ENCODE data around the gene HSPG2. TPM values are rescaled to one million over a fixed set of nuclear protein-coding genes. Genes with fewer than 3 reads are reported as not detected.
"Not testable (repeated sequence)": the region's sequence is repeated elsewhere in the genome, so short reads cannot be mapped to it uniquely, and the experiment has no call there.

HSPG2 gene
- total and polyA plus RNA-seq, 2 experiments from 2014 or later = 62.3 to 193 TPM

DNA sequence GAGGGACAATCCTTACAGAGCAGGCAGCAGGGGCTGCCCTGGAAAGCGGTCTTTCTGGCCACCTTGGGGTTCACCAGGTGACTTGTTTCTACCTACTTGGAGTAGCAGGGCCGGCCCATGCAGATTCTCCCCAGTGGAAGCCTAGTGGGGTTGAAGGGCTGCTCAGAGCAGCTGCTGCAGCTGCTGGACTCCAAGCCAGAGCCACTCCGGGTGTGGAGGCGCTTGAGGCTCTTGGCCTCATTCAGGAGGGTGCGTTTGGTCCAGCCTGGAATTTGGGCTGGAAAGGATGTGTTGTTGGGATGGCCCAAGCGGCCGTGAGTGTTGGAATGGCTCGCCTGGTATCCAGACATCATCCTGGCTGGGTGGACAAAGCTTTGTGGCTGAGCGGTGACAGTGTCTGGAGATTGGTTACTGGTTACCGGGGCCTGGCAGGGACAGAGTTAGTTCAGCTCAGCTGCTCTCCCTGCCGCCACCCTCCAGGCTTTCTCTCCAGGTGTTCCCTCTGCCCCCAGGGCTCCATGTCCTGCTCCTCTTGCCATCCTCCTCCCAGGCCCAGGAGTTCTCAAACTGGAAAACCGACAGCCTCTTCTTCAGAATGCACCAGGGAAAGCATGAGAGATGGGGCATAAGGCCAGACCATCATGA is 14.2 kb upstream of the HSPG2 start:
- no peaks in the 10 kb centered on the region for H3K36me3 ChIP-seq
- no peaks in the 10 kb centered on the region for H3K27me3 ChIP-seq
- H3K4me1 ChIP-seq (ENCODE audit: low read depth) = peaks cover 17% of the 10 kb centered on the region
- no peak overlapping the region for H3K4me3 ChIP-seq
- H3K9me3 ChIP-seq (ENCODE audit: low read depth) = no peaks in the 10 kb centered on the region
- no peak overlapping the region for H3K27ac ChIP-seq
- DNase-seq (ENCODE audit: low read depth in 1 of 2, low spot score in 1 of 2) = no peak
- TF ChIP-seq, protein P1, sequence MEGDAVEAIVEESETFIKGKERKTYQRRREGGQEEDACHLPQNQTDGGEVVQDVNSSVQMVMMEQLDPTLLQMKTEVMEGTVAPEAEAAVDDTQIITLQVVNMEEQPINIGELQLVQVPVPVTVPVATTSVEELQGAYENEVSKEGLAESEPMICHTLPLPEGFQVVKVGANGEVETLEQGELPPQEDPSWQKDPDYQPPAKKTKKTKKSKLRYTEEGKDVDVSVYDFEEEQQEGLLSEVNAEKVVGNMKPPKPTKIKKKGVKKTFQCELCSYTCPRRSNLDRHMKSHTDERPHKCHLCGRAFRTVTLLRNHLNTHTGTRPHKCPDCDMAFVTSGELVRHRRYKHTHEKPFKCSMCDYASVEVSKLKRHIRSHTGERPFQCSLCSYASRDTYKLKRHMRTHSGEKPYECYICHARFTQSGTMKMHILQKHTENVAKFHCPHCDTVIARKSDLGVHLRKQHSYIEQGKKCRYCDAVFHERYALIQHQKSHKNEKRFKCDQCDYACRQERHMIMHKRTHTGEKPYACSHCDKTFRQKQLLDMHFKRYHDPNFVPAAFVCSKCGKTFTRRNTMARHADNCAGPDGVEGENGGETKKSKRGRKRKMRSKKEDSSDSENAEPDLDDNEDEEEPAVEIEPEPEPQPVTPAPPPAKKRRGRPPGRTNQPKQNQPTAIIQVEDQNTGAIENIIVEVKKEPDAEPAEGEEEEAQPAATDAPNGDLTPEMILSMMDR (IDR thresholded peaks at IDR 0.05; ENCODE audit: low read depth, low read length) = no peak

DNA sequence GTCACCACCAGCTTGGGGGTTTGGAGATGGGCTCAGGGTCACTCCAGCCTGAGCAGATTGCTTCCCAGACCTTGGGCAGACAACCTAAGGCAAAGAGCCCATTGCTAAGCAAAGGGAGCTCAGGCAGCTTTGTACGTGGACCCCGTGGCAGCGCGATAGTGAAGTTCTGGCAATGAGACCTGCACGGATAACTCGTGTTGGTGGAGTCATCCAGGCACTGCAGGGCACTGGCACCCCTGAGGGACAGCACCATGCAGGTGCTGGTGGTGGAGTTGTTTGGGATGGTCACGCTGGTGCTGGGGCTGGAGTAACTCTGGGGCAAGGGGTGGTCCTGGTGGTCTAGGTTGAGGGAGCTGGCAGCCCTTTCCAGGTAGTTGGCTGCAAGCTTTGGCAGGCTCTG is 13.6 kb upstream of the HSPG2 start:
- Histone ChIP-seq H3K27ac (no peak overlapping the region), H3K4me1 (ENCODE audit: low read depth) (peaks cover 13% of the 10 kb centered on the region), H3K27me3 (no peaks in the 10 kb centered on the region), H3K4me3 (no peak overlapping the region), H3K36me3 (no peaks in the 10 kb centered on the region), H3K9me3 (ENCODE audit: low read depth) (no peaks in the 10 kb centered on the region)
- TF ChIP-seq, protein P1 (IDR thresholded peaks at IDR 0.05; ENCODE audit: low read depth, low read length) = no peak
- DNase-seq (ENCODE audit: low read depth in 1 of 2, low spot score in 1 of 2) = no peak

DNA sequence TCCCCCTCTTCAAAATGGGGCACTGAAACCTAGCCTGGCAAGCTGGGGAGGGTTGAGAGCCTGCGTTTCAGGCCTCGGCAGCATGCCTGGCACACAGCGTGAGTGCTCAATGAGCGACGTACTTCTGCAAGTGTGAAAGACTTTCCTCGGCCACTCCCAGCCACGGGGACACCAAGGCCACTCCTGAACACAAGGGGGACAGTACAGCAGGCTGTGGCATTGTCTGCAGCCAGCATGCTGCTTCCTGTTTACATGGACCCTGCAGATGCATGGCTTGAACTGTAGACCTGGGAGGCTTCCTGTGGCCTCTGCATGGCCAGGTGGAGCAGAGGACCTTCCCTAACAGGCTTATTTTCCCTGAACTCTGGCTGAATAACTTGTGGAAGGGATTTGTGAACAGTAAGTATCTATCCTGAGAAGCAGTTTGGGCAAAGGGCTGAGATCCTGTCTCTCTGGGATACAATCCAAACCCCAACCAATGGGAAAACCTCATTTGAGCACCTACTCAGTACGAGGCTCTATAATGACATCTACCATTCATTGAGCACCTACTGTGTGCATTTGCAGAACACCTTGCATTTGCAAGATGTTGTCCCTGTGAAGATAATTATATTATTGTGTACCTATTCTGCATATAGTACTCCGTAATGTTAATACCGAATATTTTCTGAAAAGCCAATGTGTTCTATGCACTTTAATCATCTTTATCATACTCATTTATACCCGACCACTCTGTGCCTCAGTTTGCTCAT is 9.9 kb upstream of the HSPG2 start:
- no peak for DNase-seq (ENCODE audit: low read depth in 1 of 2, low spot score in 1 of 2)
- Histone ChIP-seq H3K4me1 (ENCODE audit: low read depth) (peaks cover 13% of the 10 kb centered on the region), H3K9me3 (ENCODE audit: low read depth) (no peaks in the 10 kb centered on the region), H3K36me3 (no peaks in the 10 kb centered on the region), H3K27ac (no peak overlapping the region), H3K4me3 (no peak overlapping the region), H3K27me3 (no peaks in the 10 kb centered on the region)
- TF ChIP-seq, protein P1 (IDR thresholded peaks at IDR 0.05; ENCODE audit: low read depth, low read length) = no peak

DNA sequence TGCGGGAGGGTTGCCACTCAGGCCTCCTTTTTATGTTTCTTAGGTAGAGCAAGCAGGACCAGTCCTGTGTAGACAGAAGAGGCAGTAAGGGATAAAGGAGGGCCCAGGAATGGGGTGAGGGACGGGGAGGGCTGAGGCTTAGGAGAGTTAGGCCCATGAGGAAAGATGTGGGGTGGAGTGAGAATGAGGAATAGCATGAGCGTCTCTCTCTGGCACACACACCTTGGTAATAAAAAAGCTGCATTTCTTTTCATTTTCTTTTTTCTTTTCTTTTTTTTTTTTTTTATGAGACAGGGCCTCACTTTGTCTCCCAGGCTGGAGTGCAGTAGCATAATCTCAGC is 7.6 kb upstream of the HSPG2 start:
- Histone ChIP-seq H3K27me3 (no peaks in the 10 kb centered on the region), H3K36me3 (no peaks in the 10 kb centered on the region), H3K4me3 (no peak overlapping the region), H3K27ac (peak overlapping the region; percentile 54), H3K4me1 (ENCODE audit: low read depth) (peaks cover 20% of the 10 kb centered on the region), H3K9me3 (ENCODE audit: low read depth) (no peaks in the 10 kb centered on the region)
- TF ChIP-seq, protein P1 (IDR thresholded peaks at IDR 0.05; ENCODE audit: low read depth, low read length) = no peak
- DNase-seq (ENCODE audit: low read depth in 1 of 2, low spot score in 1 of 2) = no peak

DNA sequence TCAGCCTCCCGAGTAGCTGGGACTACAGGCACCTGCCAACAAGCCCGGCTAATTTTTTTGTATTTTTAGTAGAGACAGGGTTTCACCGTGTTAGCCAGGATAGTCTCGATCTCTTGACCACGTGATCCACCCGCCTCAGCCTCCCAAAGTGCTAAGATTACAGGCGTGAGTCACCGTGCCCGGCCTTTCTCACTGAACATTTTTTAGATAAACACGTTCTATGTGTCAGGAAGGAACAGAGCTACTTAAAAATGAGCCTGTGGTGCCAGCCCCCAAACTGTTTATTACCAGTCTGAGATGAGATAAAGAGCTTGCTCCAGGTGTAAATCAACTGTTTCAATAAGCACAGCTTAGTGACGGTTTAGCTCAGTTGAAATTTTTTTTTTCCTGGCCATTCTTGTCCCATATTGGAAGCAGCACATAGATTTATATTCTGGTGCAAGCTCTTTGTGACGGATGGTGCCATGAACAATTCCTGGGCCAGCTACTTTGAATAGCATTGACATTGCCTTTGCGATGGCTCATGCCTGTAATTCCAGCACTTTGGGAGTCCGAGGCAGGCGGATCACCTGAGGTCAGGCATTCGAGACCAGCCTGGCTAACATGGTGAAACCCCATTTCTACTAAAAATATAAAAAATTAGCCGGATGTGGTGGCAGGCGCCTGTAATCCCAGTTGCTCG is 6.0 kb upstream of the HSPG2 start:
- H3K9me3 ChIP-seq (ENCODE audit: low read depth); H3K27me3 ChIP-seq; H3K4me3 ChIP-seq; H3K36me3 ChIP-seq: not testable (repeated sequence)
- peak in 1 of 2 donors; percentile 80 for DNase-seq (ENCODE audit: low read depth in 1 of 2, low spot score in 1 of 2)
- Histone ChIP-seq H3K27ac (peak overlapping the region; percentile 60), H3K4me1 (ENCODE audit: low read depth) (peaks cover 30% of the 10 kb centered on the region)

DNA sequence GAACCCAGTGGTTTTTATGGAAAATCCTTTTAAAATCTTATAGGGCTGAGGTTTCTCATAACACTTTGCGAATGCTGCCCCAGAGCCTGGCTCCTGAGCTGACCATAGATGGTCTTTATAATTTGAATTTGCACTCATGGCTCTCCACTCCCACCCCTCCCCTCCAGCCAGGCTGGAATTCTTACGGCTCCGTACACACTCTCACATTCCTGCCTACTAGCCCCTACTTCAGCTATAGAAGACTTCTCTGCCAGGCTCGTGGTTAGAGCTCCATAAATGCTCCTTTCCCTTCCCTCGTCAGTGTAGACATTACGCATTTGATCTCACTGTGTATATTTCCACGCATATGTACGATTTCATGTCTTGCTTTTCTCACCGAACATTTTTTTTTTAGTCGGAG is 5.4 kb upstream of the HSPG2 start:
- peak in 1 of 2 donors; percentile 46 for DNase-seq (ENCODE audit: low read depth in 1 of 2, low spot score in 1 of 2)
- H3K36me3 ChIP-seq = no peaks in the 10 kb centered on the region
- no peak overlapping the region for H3K4me3 ChIP-seq
- H3K9me3 ChIP-seq (ENCODE audit: low read depth) = no peaks in the 10 kb centered on the region
- H3K27ac ChIP-seq = peak overlapping the region; percentile 60
- TF ChIP-seq, protein P1 (IDR thresholded peaks at IDR 0.05; ENCODE audit: low read depth, low read length) = no peak
- H3K27me3 ChIP-seq = no peaks in the 10 kb centered on the region
- peaks cover 36% of the 10 kb centered on the region for H3K4me1 ChIP-seq (ENCODE audit: low read depth)

All from cardiac muscle cell (in vitro differentiated cells and primary cell).